ENCODE measurements around the gene RGPD8.
"Not testable (repeated sequence)": the region's sequence is repeated elsewhere in the genome, so short reads cannot be mapped to it uniquely, and the experiment has no call there.

RGPD8 gene

DNA sequence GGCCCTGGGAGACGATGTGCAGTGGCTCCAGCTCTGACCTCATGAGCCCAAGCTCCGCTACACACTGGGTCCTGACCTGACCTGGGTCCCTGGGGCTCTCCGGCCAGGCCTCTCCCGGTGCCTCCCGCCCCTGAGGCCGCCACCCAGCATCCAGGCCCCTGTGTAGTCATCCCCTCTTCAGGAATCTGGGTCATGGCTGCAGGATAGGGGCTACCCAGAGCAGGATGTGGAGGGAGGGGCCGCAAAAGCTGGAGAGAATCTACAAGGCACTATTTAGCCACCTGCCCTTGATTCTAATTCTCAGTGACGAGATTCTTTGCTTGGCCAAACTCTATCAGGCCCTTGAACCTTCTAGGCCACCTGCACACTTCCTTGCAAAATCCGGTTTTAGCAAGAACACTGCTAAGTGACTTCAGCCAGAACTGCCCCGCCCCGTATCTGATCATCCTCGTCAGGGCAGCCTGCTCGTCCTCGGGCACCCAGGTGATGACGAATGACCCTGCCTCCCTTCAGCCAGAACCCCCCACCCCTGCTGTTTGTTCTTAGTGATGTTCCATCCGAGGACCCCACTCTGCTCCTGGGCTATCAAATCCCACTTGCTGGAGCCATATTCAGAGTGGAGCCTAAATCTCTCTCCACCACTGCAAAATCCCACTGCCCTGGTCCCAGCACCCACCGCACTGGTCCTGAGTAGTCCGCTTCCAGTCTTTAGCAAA is 2.4 kb upstream of the RGPD8 start:
- not testable (repeated sequence) for DNase-seq (ENCODE audit: low read depth)

DNA sequence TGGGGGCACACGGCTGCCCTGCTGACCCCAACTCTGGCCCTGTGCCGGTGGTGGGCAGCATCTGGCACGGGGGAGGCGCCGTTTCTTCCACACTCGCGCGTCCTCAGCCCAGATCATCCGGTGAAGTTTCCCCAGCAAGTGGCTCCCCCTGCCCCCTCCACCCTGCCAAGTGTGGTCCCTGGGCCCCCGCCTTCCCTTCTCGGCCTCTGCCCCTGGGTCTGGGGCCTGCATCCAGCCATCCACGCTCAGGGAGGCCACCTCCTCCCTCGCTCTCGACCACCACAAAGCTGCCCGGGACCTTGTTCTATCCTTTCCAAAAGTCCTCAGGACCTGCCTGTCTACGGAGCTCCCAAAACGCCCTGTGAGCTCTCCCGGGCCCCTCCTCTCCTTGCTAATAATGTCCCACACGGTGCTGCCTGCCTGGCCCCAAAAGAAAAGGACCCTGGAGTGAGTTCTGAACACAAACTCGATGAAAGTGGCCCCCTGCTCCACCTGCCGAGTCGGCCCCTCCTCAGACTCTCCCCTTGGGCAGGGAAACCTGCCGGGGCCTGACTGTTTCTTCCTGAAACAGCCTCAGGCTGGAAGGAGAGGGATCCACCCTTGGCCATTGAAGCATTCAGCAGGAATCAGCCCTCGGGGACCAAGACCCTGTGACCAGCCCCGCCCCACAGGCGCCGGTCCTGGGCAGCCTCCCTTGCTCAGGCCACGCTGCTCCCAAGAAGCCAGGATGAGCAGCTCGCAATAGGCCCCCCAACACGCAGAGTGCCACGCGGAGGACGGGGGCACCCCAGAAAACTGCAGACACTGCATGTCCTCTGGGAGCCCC is 1.7 kb upstream of the RGPD8 start:
- not testable (repeated sequence) for DNase-seq (ENCODE audit: low read depth)

DNA sequence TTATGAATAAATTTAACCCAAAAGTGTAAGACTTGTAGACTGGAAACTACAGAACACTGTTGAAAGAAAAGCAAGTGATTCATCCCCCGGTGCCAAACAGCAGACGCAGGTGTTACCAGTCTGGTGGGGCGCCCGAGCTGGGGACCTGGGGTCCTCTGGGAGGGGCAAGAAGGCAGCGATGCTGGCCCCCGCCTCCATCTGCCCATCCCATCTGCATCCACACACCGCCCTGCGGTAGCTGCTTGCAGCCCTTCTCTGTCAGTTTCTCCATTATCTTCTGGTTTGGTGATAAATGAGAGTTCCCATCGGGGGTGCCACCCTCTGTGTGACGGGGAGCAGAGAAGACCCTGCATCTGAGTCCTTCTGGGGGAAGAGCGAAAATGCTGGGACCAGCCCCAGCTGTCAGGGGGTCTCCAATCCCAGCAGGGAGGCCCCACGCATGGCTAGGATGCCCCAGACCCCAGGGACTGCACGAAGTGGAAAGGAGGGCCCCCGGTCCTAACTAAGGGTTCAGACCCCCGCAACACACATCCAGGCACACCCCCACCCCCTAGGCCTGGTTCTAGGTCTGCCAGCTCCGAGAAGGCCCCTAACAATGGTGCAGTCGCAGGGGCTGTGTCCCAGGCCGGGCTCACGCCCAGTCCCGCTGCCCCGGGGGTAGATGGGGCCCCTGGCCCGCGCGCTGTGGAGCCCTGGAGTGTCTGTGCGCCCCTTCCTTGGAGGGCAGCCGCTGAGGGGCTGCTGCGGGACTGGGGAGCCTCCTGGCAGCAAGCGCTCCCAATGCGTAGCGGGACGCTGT is 686 bp upstream of the RGPD8 start:
- no peak for DNase-seq (ENCODE audit: low read depth)

DNA sequence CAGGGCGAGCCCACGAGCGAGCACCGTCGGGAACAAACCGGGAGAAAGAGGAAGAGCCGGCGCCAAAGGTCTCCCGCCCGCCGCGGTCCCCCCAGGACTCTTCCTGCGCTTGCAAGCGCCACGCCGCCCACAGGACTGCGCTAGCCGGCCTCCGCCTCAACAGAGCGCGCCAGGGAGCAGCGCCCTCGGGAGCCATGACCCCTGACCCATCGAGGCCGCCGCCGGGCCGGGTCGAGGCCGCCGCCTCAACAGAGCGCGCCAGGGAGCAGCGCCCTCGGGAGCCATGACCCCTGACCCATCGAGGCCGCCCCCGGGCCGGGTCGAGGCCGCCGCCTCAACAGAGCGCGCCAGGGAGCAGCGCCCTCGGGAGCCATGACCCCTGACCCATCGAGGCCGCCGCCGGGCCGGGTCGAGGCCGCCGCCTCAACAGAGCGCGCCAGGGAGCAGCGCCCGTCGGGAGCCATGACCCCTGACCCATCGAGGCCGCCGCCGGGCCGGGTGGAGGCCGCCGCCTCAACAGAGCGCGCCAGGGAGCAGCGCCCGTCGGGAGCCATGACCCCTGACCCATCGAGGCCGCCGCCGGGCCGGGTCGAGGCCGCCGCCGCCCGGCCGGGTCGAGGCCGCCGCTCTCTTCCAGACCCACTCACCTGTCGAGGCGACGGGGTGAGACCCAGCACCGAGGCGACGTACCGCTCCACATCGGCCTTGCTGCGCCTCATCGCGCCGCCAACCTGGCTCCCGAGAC is 538 bp downstream of the RGPD8 start:
- DNase-seq (ENCODE audit: low read depth), result not testable (repeated sequence)

DNA sequence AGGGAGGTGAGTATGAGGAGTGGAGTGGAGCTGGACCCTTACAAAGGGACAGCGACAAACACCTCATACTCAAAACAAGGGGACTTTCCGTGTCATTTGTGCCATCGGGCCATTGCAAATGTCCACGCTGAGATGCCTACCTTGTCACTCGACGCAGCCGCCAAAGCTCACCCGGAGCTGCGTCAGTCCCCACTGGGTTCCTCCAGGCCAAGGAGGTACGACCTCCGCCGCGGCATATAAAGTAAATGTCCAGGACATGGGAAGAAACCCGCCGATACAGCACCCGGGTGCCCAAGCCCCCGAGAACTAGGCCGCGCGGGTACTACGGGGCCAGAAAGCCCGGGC is 1.1 kb downstream of the RGPD8 start:
- DNase-seq (ENCODE audit: low read depth), result not testable (repeated sequence)

DNA sequence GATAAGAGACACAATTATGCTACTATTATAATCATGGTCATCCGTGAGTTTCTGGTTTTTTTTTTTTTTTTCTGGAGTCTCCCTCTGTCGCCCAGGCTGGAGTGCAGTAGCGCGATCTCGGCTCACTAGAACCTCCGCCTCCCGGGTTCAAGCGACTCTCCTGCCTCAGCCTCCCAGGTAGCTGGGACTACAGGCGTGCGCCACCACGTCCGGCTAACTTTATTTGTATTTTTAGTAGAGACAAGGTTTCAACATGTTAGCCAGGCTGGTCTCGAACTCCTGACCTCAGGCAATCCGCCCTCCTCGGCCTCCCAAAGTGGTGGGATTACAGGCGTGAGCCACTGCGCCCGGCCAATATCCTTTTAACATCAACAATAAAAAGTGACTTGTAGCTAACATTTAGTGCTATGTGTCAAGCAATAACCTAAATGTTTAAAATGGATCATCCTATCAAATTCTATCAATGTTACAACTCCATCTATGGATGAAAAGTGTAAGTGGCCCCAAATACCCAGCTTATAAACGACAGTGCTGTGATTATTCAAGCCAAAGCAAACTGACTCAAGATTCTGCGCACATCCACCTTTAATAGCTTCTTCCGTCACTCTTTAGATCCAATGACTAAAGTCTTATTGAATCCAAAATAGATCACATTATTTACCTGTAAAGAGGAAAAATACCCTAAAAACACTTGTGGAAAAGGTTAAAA is 1.7 kb downstream of the RGPD8 start:
- DNase-seq (ENCODE audit: low read depth), result not testable (repeated sequence)

DNA sequence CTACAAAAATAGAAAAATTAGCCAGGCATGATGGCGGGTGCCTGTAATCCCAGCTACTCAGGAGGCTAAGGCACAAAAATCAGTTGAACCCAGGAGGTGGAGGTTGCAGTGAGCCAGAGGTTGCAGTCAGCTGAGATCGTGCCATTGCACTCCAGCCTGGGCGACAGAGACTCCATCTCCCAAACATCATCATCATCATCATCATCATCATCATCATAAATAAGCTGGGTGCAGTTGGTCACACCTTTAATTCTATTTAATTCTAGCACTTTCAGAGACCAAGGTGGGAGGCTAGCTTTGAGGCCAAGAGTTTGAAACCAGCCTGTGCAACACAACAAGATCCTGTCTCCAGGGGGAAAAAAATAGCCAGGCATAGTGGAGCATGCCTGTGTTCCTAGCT is 8.9 kb downstream of the RGPD8 start:
- not testable (repeated sequence) for DNase-seq (ENCODE audit: low read depth)

DNA sequence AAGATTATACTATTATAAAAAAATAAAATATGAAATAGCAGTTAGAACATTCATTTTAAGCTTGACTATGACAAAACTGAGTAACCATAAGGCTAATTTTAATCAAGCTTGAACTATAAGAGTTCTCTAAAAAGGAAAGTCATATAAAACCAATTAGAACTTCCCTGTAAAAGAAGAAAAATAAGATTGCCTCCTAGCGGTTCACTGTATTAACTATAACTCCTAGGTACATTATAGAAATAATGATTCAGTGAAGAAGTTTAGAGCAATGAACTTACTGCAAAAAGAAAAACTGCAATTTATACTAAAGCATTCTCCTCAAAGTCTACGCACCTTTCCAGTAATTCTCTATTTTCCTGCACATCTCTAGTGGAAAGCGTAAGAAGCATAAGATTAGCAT is 16.6 kb downstream of the RGPD8 start:
- not testable (repeated sequence) for DNase-seq (ENCODE audit: low read depth)

DNA sequence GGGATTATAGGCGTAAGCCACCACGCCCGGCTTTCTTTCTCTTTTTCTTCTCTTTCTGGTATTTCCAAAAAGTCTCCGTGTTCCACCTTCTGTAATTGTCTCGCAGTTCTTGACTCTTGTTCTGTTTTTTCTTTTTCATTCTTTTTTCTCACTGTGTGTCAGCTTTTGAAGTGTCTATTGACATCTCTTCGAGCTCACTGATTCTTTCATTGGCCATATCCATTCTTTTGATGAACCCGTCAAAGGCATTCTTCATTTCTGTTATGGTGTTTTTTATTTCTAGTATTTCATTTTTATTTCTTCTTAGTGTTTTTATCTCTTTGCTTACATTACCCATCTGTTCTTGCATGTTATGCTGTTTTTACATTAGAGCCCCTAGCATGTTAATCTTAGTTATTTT is 73.4 kb downstream of the RGPD8 start:
- DNase-seq (ENCODE audit: low read depth), result not testable (repeated sequence)

DNA sequence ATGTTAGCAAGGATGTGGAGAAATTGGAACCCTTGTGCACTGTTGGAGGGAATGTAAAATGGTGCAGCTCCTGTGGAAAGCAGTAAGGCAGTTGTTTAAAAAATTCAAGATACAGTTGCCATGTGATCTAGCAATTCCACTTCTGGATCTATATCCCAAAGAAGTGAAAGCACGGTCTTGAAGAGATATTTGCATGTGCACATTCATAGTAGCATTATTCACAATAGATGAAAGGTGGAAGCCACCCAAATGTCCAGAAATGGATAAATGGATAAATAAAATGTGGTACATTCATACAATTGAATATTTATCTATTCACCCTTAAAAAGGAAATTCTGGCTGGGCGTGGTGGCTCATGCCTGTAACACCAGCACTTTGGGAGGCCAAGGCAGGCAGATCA is 79.1 kb downstream of the RGPD8 start:
- not testable (repeated sequence) for DNase-seq (ENCODE audit: low read depth)

DNA sequence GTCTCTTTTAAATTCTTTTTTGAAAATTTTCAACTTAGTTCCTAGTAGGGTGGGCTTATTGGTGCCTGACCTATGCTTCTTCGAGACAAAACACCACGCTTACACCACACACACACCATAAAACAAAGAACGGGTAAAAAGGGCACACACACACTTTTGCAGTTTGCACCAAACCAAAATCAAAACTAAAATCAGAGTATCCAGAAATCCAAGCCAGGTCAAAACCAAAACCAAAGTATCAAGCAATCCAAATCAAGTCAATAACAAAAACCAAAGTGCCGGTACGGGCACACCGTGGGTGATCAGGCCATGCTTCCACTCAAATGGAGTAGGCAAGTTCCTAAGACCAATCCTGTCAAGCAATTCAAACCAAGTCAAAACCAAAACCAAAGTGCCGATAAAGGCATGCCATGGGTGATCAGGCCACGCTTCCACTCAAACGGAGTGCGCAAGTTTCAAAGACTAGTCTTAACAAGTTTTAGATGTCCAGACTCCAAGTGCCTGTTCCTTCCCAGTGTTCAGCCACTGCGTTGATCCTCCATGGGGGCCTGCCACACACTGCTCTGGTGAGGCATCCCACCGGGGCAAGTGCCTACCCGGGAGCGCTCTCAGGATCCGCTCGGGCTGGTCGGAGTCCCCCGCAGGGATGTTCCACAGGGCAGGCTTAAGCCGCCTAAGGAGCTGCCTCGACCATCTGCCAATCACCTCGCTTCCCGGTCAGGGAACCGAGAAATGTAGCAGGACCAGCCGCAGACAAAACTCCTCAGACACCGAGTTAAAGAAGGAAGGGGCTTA is 80.4 kb downstream of the RGPD8 start:
- DNase-seq (ENCODE audit: low read depth), result not testable (repeated sequence)

DNA sequence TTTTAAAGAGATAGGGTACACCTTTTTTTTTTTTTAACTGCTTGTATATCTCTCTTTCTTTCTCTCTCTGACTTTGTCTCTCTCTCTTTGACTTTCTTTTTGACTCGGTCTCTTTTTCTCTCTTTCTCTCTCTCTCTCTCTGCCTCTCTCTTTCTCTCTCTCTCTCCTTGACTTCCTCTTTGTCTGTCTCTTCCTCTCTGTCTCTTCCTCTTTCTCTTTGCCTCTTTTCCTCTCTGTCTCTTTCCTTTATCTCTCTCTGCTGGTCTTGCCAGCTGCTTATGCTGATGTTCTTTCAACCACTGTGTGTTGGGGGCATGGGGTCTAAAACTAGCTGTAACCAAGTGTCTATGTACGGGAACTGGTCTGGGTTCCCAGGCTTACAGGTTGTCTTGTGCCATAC is 81.2 kb downstream of the RGPD8 start:
- DNase-seq (ENCODE audit: low read depth), result not testable (repeated sequence)

DNA sequence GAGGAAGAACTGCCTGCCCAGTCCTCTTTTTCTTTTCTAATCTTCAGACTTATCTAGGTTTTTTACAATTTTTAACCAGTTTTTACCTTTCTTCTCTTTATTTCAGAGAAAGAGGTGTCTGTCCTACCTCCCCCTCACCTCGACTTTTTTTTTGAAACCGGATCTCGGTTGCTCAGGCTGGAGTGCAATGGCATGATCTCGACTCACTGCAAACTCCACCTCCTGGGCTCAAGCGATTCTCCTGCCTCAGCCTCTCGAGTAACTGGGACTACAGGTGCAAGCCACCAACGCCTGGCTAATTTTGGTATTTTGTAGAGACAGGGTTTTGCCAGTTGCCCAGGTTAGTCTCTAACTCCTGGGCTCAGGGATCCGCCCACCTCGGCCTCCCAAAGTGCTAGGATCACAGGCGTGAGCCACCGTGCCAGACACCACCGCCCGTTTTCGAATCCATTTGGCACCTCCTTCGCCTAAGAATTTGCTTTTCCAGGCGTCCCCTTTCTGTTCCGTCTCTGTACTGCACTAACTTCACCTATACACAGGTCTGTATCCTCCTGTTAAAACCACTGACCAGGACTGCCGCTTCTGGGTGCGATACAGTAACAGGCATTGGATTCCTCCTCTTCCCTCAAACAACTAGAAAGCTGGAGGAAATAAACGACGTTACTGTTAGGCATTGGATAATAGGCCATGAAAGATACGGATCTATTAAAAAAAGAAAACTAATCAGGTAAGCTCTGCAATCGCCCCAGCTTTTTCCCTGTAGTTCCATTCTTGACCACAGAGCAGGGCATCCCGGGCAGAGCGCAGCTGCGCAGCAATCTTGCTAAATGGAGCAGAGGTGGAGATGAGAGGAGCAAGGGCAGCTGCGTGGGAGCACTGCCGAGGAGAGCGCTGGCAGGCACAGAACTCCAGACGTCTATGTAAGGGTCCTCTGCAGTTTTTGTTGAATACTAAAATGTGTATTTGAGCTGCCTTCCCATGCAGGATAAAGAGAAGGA is 88.1 kb downstream of the RGPD8 start:
- no peak for DNase-seq (ENCODE audit: low read depth)

DNA sequence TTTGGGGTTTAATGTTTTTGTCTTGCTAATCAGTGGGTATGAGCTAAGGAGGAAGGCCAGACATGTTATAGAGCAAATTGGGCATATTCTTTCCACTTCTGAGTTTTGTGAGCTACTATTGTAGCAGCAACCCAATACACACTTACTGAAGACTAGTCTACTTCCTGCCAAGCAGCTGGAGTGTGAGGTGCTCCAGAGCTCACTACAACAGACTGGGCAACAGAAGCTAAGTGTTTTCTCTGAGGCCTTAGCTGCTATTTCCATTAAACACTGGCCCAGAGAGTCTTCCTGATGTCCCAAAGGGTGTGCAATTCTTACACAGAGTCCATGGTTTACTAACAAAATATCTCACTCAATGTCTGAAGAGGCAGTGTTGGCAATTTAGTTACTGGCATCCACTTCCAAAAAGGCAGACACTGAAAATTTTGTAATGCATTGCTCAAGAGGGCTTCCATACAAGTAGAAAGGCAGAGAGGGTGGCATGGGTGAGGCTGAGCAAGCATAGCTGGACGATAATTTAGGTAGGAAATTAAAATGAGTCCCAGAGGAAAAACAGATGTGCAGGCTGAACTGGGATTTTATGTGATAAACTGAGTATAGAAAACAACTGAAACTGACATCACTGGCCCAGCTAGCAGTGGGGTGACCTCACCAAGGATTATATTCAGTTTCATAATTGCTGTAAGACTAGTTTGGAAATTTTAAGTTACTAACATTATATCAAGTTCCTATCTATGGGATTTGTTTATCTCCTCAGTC is 89.4 kb downstream of the RGPD8 start:
- DNase-seq (ENCODE audit: low read depth), result no peak

DNA sequence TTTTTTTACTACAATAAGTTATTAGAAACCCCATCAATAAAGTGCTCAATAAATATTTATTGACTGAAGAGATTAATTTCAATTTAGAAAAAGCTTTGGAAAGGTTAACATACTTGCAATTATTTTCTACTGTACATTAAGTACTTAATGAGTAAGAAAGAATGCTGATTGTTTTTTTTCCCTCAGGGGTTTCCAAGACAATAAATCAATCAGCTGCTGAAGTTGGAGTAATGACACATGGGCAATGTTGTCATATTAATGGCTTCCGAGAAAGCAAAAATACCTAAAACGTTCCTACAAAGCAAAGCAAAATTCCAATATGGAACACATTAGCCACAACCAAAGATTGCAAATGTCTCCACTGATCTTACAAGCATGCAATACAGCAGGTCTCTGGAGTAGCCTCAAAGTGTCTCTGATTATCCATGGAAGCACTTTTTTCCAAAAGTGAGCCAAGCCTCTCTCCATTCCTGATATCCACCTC is 91.3 kb downstream of the RGPD8 start:
- no peak for DNase-seq (ENCODE audit: low read depth)

DNA sequence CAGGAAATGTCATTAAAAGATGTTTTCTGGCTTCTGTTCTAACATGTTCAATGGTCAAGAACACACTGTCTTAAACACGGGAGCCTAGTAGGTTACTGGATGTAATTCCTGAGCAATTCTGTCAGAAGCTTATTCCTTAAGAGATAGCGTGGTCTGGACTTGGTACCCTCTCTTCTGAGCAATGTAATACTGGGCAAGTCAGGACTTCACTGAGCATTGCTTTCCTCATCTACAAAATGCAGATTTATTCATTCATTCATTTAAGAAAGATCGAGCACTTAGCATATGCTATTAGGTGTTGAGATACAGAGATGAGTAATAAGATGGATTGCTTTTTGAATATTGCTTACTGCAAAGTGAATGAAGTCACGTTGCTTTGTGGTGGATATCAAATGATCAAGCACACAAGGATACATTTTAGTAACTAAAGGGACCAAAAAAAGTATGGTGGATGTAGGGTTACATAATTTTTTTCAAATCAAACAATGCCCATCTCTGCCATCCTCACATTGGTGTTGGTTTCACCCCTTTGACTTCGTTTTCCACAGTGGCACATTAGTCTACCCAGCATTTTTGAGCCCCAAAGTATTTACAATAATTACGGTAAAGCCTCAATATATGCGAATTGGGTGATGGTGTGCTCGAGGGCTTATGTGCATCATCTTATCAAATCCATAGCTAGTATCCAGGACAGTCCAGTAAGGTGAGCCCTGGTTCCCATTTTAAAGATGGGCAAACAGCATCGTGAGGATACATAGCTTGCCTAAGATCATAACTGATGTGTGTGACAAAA is 92.8 kb downstream of the RGPD8 start:
- no peak for DNase-seq (ENCODE audit: low read depth)

DNA sequence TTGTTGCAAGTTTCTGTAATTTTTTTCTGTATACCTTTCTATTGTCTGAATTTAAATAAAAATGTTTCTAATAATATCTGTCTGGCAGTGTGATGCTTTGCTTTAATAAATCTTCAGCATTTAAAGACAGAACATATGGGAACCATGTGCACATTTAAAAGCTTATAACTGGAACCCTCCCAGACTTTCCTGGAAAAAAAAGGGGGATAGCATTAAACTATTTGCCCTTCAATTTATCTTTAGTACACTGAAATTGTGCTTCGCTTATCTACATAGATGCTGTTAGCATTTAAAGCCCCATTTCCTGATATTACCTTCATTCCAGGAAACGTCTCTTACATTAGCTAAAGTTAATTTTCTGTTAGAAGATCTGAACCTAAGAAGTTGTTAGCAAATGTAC is 93.5 kb downstream of the RGPD8 start:
- DNase-seq (ENCODE audit: low read depth), result no peak

Measured in stimulated activated CD8-positive, alpha-beta memory T cell treated with anti-CD3 and anti-CD28 coated beads, Interleukin-12 subunit alpha, Interleukin-12 subunit beta, amount 100 ng/mL, for 1 hour (primary cell).